ENCODE measurements around the gene REEP3. TPM values are rescaled to one million over a fixed set of nuclear protein-coding genes. Genes with fewer than 3 reads are reported as not detected.

The REEP3 gene
- total and polyA plus RNA-seq, 2 donors (not counting 1 experiment from before 2014, with no cell fraction given), result 67.5 to 86.6 TPM

DNA sequence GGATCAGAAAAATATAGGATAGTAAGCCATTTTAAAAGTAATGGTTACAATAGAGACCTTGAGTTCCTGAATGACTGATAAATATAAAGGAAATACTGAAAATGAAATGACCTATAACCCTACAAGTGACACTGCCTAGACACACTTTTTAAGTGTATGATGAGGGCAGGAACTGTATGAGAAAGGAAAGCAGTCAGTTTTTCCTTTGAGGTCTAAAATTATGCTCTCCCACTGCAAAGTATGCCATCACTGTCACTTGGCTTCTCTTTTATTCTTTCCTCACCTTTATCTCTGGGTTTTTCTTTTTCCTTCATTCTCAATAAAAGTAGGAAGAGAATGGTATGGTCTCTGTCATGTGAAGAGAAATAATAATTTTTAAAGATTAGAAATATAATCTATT is 13.5 kb downstream of the REEP3 start:
- Histone ChIP-seq H3K36me3 (ENCODE audit: control insufficient read depth, insufficient read depth, low read length) (peaks cover 2% of the 10 kb centered on the region), H3K4me3 (replicated peaks in 1 of 4; ENCODE audit: control extremely low read depth in 1 of 4, insufficient read depth in 1 of 4, low read depth in 3 of 4, low read length in 4 of 4) (no peak overlapping the region)
- TF ChIP-seq CTCF (conservative IDR thresholded peaks at IDR 0.05 in 1 of 2, IDR thresholded peaks at IDR 0.05 in 1 of 2; ENCODE audit: low read depth in 1 of 2, low read length in 2 of 2) (no peak), EZH2 (IDR thresholded peaks at IDR 0.05; ENCODE audit: low read length, missing control alignments) (no peak)

GRCh38 chr10:63536698-63537097 is 15.5 kb downstream of the REEP3 start:
- Histone ChIP-seq H4K20me1 (ENCODE audit: control insufficient read depth, extremely low read depth, insufficient read depth, low read length) (no peaks in the 10 kb centered on the region), H3K9ac (ENCODE audit: insufficient read depth, low read length) (no peak overlapping the region), H3K79me2 (ENCODE audit: control insufficient read depth, insufficient read depth, low read length) (peaks cover 19% of the 10 kb centered on the region), H3K9me3 (ENCODE audit: control insufficient read depth, insufficient read depth, low read depth, low read length) (no peaks in the 10 kb centered on the region), H3K27ac (ENCODE audit: insufficient read depth, low read length) (no peak overlapping the region), H2AFZ (ENCODE audit: low read length) (no peak overlapping the region), H3K27me3 (ENCODE audit: control insufficient read depth, insufficient read depth, low read length) (no peaks in the 10 kb centered on the region), H3K4me1 (ENCODE audit: control insufficient read depth, extremely low read depth, insufficient read depth, low read length) (no peaks in the 10 kb centered on the region), H3K36me3 (ENCODE audit: control insufficient read depth, insufficient read depth, low read length) (peaks cover 2% of the 10 kb centered on the region), H3K4me3 (replicated peaks in 1 of 4; ENCODE audit: control extremely low read depth in 1 of 4, insufficient read depth in 1 of 4, low read depth in 3 of 4, low read length in 4 of 4) (no peak overlapping the region), H3K4me2 (ENCODE audit: extremely low read depth, insufficient read depth, low read length) (no peak overlapping the region)
- no peak for DNase-seq (ENCODE audit: low read depth in 2 of 2)
- no peak for TF ChIP-seq CTCF (conservative IDR thresholded peaks at IDR 0.05 in 1 of 2, IDR thresholded peaks at IDR 0.05 in 1 of 2; ENCODE audit: low read depth in 1 of 2, low read length in 2 of 2)
- no peak for TF ChIP-seq EZH2 (IDR thresholded peaks at IDR 0.05; ENCODE audit: low read length, missing control alignments)

More for the DNA sequence above, 13.5 kb downstream of the REEP3 start:
- Histone ChIP-seq H2AFZ (ENCODE audit: low read length) (no peak overlapping the region), H3K27me3 (ENCODE audit: control insufficient read depth, insufficient read depth, low read length) (no peaks in the 10 kb centered on the region), H4K20me1 (ENCODE audit: control insufficient read depth, extremely low read depth, insufficient read depth, low read length) (no peaks in the 10 kb centered on the region), H3K4me2 (ENCODE audit: extremely low read depth, insufficient read depth, low read length) (no peak overlapping the region), H3K4me1 (ENCODE audit: control insufficient read depth, extremely low read depth, insufficient read depth, low read length) (no peaks in the 10 kb centered on the region), H3K9ac (ENCODE audit: insufficient read depth, low read length) (no peak overlapping the region), H3K27ac (ENCODE audit: insufficient read depth, low read length) (no peak overlapping the region), H3K79me2 (ENCODE audit: control insufficient read depth, insufficient read depth, low read length) (peaks cover 26% of the 10 kb centered on the region), H3K9me3 (ENCODE audit: control insufficient read depth, insufficient read depth, low read depth, low read length) (no peaks in the 10 kb centered on the region)
- DNase-seq (ENCODE audit: low read depth in 2 of 2), result no peak

- Histone ChIP-seq H2AFZ (ENCODE audit: low read length) (no peak overlapping the region), H3K79me2 (ENCODE audit: control insufficient read depth, insufficient read depth, low read length) (peaks cover 19% of the 10 kb centered on the region), H3K4me2 (ENCODE audit: extremely low read depth, insufficient read depth, low read length) (no peak overlapping the region), H4K20me1 (ENCODE audit: control insufficient read depth, extremely low read depth, insufficient read depth, low read length) (no peaks in the 10 kb centered on the region), H3K4me3 (replicated peaks in 1 of 4; ENCODE audit: control extremely low read depth in 1 of 4, insufficient read depth in 1 of 4, low read depth in 3 of 4, low read length in 4 of 4) (no peak overlapping the region), H3K36me3 (ENCODE audit: control insufficient read depth, insufficient read depth, low read length) (peaks cover 2% of the 10 kb centered on the region), H3K4me1 (ENCODE audit: control insufficient read depth, extremely low read depth, insufficient read depth, low read length) (no peaks in the 10 kb centered on the region), H3K9ac (ENCODE audit: insufficient read depth, low read length) (no peak overlapping the region), H3K9me3 (ENCODE audit: control insufficient read depth, insufficient read depth, low read depth, low read length) (no peaks in the 10 kb centered on the region), H3K27me3 (ENCODE audit: control insufficient read depth, insufficient read depth, low read length) (no peaks in the 10 kb centered on the region), H3K27ac (ENCODE audit: insufficient read depth, low read length) (no peak overlapping the region)
- DNase-seq (ENCODE audit: low read depth in 2 of 2), result no peak
- TF ChIP-seq EZH2 (IDR thresholded peaks at IDR 0.05; ENCODE audit: low read length, missing control alignments) (no peak), CTCF (conservative IDR thresholded peaks at IDR 0.05 in 1 of 2, IDR thresholded peaks at IDR 0.05 in 1 of 2; ENCODE audit: low read depth in 1 of 2, low read length in 2 of 2) (no peak)
Observed at GRCh38 chr10:63537536-63537935, 16.3 kb downstream of the REEP3 start.

Data from fibroblast of lung (primary cell).